ENCODE data around the gene TMTC2.

Gene TMTC2

DNA sequence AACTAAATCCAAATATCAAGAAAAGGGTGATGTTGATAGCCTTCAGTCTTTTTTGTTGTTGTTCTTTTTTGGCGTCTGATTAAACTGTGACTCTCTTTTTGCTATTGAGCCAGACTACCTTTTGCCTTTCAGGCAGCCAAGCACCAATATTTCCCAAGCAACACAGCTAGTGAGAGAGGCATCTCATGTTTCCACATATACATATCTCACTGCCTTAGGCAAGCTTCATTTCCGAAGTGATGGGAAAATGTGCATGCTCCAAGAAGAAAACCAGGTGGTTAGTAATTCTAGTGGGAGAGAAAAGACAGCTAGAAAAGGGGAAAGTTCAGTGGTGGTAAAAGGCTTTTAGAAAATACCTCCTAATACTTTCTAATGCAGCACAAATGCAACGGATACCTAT lies 277.7 kb downstream of the TMTC2 start:
- no peak for DNase-seq

DNA sequence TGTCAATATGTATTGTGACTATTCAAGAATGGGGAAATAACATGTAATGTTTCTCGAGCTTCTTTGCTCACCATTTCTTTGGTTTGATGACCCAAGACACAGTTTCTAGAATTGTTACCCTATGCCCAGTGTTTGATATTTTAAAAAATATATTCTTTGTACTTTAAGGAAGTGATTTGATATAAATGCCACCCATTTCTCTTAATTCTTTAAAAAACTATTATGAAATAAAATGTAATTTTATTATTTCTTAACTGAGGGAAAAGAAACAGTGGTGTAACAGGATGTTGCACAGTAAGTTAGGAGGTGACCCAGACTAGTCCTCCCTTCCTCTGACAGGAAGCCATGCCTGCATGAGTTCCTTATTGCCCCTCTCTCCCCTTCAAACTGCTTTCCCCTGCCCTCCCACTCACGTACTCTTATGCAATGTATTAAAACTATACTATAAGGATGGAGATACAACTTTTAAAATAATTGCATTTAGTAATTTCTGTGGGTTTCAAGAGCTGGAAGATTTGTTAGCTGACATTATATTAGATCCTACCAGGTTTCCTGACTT lies 279.4 kb downstream of the TMTC2 start:
- no peak for DNase-seq

DNA sequence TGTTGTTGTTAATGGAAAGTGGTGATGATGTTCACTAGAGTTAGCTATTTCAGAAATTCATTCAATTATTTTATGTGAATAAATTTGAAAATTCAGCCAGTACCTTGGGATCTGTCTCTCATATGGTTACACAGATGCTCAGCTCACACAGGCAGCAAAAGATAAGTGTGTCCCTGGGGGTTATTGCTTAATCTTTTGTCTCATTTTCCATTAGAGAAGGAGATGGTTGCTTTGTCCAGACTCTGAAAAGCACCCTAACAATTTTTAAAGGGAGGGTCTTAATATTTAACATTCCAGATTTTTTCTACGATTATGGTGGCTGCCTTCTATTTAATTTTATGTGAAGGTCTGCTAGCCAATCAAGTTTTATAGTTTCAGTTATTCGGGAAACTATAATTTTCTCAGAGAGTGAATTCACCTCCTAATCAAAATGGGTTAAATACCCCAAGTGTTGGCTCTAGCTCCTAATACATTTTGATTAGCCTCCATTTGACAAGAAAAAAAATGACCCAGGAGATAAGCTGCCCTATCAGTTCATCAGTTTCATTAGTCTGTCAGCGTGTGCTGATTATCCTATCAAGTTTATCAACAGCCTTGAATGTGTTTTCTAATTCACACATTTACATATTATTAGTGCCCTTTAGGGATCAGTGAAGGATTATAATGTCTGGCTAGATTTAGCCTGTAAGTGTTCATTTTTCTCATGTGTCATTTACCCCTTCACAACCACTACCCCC lies 282.1 kb downstream of the TMTC2 start:
- no peak for DNase-seq

DNA sequence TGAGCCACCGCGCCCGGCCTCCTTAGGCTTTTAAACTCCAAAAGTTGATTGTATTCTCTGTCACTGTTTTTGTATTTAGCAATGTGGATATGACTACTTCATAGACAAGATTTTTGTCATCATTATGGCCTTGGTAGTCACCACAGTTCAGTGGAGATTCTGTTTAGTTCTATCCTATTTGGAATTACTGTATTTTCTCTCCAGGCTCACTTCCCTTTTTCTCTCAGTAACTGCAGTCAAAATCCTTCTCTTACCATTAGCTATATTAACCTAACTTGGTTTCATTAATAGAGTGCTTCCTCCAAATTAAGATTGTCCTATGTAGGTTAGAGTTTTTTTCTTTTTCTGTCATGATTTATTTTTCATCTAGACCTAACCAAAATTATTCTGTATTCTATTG lies 283.9 kb downstream of the TMTC2 start:
- DNase-seq, result no peak

- DNase-seq, result no peak
These were observed 284.9 kb downstream of the TMTC2 start for GRCh38 chr12:82971584-82971983.

DNA sequence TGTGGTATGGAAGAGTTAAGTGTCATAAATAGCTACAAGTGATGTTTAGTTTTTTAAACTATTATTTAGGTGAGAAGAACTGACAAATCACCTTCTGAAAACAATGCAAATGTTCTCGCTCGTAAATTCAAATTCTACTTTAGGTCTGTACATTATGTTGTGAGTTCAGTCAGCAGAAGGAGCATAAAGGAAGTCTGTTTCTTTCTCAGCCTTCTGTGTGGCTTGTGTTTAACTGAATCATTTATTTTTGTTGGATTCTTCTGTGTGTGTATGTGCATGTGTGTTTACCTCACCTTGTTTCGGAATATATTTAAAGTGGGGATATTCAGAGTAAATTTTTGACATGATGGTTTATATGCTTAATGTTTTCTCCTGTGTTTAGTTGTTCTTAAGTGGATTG lies 285.9 kb downstream of the TMTC2 start:
- no peak for DNase-seq

DNA sequence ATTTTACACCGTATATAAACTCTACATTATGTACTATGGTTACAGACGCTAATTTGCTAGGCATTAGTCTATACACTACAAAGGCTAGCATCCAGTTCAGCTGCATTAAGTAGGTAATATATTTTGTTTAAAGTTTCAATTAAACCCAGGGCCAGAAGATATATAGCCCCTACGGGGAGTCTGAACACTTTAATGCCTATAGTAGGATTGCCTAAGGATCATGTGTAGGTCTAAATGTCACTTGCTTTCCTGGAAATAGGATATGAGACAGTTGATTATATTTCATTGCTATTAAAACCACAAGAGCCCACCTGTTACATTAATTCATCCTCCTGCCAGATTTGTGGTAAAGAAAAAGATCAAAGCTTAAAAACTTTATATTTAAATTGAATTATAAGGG lies 286.9 kb downstream of the TMTC2 start:
- no peak for DNase-seq

DNA sequence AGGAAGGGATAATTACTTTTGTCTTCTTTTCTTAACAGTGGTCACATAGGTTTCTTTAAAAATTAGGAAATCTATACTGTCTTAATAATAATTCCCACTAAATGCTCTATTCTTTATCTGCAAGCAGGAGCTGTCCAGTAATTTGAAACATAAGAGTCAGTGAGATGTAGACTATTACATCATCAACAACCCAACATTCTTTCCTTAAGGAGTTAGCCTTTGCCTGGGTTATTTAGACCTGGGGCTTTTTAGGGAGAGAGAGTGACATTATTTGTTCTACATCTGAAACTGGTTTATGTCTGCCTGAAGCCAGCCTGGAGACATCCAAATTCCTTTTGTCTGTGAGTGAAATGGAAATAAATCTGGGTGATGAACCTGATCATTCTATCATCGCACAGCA lies 294.4 kb downstream of the TMTC2 start:
- DNase-seq, result no peak

GRCh38 chr12:82994117-82994516 lies 307.4 kb downstream of the TMTC2 start:
- DNase-seq, result no peak

DNA sequence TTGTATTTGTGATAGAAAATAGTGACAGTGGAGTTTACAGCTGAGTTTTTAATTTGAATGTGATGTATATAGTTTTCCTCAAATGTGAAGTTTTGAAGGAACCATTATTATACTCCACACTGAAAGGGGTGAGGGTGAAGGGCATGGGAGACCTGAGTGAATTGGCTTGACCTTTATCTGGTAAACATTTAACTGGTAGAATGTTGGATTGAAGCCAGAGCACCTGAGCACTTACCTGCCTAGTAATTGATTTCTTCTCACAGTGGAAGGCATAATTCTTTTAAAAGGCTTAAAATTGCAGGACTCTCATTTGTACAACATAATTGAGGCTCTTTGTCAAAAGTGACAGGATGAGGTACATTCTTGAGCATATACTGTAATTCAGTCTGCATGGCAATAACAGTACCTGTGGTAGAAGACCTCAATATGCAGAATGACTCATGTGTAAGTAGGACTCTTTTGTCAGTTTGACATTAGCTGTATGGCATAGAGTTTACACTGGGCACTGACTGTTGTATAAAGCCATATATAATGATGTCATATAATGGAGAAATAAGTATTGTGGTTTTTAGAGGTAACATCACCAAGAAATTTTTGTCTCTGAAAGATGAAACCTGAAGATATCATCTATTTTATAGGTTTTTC lies 309.6 kb downstream of the TMTC2 start:
- peak; percentile 32 for DNase-seq

DNA sequence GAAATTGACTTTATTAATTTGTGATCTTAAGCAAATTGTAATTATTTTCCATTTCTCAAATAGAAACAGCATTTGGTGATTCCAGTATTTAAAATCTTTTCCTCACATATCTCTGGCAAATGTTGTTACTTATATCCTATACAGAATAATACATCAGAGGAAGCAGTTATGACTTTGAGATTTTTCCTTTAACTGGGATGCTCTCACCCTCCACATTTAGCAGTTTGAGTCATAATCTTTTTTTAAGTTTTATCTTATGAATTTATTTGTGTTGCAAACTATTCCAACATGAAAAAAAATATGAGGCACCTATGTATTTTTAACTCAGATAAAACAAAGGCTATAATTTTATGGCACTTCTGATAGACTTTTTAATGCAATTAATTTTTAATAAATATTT lies 311.8 kb downstream of the TMTC2 start:
- DNase-seq, result no peak

GRCh38 chr12:83003026-83003425 lies 316.3 kb downstream of the TMTC2 start:
- no peak for DNase-seq

GRCh38 chr12:83005534-83006197 lies 319.0 kb downstream of the TMTC2 start:
- no peak for DNase-seq

- no peak for DNase-seq
These were observed 322.0 kb downstream of the TMTC2 start for GRCh38 chr12:83008703-83009102.

DNA sequence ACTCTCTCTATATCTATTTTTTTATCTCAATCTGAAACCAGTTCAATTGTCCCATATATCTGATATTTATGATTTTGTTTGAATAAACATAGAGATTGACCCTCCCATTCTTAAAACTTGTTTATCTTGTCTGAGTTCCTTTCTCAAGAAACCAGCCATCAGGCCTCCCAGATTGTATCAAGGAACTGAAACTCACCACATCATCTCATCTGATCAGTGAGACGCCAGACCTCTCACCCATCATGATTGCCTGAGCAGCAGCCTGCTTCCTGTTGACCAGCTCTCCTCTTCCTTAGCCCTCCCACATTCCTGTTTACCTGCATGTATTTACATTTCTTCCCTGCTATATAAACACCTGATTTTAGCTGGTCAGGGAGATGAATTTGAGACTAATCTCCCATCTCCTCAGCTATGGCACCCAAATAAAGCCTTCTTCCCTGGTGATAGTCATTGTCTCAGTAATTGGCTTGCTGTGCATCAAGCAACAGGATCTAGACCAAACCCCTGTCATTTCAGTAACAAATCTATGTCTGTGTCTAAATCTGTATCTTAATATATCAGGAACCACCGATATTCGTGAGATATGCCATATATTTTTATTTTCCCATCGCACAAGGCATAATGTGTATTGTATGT lies 323.6 kb downstream of the TMTC2 start:
- no peak for DNase-seq

DNA sequence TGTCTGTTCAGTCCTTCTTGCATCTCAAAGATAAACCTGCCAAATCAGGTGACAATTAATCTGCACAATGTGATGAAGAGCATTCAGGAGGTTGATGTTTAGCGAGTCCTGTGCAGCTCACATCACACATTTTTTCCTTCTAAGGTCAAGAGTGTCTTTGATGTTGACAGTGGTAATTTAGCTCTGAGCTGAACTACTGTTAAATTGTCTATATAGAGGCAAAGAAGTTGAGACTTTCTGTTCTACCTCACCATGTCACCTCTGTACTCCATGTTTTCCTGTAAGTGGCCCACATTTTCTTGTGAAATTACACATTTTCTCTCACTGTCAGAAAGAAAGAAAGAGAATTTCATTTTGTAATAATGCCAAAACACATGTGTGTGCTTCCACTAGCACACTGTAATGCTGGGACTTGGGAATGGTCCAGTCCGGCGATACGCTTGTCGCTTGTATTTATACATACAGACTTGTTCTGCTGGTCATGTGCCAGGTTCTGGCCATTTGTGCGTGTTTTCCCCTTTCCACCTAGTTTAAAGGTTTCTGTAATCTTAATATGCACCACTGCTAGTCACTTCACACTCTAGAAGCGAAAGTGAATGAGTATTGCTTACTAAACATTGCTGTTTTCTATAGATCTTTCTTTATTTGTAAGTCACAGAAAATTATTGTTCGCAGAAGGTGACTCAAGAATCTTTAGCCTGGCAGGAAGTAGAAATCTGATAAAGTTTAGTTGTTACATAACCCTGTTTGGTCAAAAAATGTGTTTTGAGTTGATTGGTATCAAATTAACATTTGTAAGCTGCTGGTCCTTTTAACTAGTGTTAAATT lies 328.9 kb downstream of the TMTC2 start:
- DNase-seq, result no peak

DNA sequence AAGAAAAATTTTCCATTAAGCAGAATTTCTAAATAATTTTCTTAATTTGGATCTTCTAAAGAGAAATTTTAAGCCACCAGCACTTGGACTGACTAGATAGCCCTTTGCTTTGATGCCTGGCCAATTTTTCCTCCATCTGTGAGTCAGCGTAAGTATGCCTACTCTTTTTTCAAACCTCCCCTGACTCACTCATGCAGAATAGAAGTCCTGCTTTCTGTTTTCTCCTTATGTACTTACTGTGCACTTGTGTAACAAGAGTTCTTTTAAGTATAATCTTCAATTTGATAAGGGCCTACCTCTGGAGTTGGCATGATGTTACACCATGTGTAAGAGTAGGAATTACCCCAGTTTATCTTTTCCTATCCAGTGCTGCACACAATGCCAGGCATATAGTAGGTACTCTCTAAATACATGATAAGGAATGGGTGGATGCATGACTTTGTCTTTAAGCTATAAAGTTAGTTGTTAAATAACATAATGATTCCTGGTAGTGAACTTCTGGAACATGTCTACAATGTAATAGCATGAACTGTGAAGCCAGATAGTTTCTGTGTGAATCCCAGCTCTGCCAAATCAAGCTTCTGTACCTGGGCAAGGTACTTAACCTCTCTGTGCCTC lies 329.6 kb downstream of the TMTC2 start:
- no peak for DNase-seq

- DNase-seq, result no peak
These were observed 330.3 kb downstream of the TMTC2 start for GRCh38 chr12:83016991-83017390.

DNA sequence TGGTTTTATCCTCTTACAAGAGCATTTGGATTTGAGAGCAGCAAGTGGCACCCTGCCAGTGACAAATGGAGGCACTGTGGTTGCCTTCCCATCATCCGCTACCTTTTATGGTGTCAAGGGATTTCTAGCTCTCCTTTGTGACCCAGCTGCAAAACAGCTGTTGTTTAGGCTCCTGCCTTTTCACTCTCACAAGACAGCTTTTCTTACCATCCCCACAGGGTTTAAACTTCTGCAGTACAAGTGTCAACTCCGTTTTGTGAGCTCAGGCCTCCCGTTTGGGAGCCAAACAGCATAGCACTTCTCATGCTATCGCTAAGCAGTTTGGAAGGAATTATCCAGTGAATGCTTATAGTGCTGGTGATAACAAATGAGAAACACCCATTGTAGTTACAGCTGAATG lies 331.4 kb downstream of the TMTC2 start:
- DNase-seq, result no peak

DNA sequence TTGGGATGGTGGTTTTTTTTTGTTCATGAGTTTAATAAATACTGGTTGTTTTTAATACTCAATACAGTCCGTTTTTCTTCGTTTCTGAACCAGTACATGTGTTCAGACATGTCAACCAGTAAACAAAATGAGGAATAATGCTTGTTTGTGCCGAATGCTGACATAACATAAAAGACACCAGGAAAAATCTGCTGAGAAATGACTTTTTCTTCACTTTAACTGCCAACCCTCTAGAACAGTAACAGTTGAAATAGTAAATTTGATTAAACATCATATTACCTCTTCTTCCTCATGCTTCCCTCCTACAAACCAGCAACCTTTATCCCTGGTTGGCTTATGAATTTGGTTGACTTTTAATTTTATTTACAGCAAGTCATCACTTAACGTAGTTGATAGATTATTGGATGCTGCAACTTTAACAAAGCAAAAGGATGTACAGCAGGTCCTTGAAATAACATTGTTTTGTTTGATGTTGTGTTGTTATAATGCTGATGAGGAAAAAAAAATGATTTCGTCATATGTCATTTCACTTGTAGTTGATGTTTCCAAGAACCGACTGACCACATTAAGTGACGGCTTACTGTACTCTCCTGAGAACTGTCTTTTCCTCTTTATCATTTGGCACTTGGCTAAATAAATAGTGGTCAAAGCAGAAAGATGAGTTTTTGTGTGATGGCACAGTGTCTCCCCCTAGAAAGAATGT lies 340.5 kb downstream of the TMTC2 start:
- DNase-seq, result no peak

DNA sequence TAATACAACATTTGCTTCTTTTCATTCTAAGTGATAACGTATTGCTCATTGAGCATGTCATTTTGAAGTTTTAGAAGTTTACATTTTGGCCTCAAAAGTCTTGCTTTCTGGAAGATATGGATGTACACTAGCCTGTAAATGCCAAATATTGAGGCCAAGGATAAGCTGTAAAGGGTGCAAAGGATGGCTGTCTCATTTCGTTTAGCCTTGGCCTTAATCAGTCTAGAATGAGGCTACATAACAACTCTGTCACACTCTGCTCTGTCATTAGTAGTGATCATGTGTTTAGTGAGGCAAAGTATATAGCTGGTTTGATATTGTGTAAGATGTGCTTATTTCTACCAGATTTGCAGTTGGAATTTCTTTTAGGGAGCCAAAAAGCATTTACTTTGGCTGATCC lies 344.5 kb downstream of the TMTC2 start:
- DNase-seq, result no peak

All from NCI-H2081 treated with DMSO at 0.1 percent for 48 hours (cell line).